NCI-H526 treated with DMSO at 0.1 percent for 48 hours (cell line): Measurements from ENCODE around the gene CLCN5.
A peak's percentile ranks its signal among the peaks of the same experiment; 100 is the strongest.

Source experiments
- DNase-seq: peaks from one replicate; lab custom pipeline; 2025; lab: John Stamatoyannopoulos, UW

CLCN5 gene

GRCh38 chrX:49922291-49923241 lies at the start of gene CLCN5:
Gene CLCN5, plus strand, starts transcription at chrX:49922596. Its CDS starts 2,703 bp downstream, at chrX:49925299.
- DNase-seq: peak; percentile 84

- peak; percentile 3 for DNase-seq
Measured at GRCh38 chrX:49876750-49877149, 45.6 kb upstream of the CLCN5 start.

- DNase-seq: no peak
Measured at GRCh38 chrX:49877397-49878101, 44.8 kb upstream of the CLCN5 start.

- no peak for DNase-seq
Measured at GRCh38 chrX:49878128-49878833, 44.1 kb upstream of the CLCN5 start.

GRCh38 chrX:49878834-49879655 lies 43.4 kb upstream of the CLCN5 start, which contains the start of gene USP27X:
Gene USP27X, plus strand, starts transcription at chrX:49879484. Its CDS starts 824 bp downstream, at chrX:49880308.
- peak; percentile 63 for DNase-seq

GRCh38 chrX:49879656-49880277 lies 42.6 kb upstream of the CLCN5 start:
- DNase-seq: no peak

- DNase-seq: no peak
Measured at GRCh38 chrX:49880668-49881067, 41.7 kb upstream of the CLCN5 start.

- peak; percentile 30 for DNase-seq
Measured at GRCh38 chrX:49884290-49884862, 38.0 kb upstream of the CLCN5 start.

GRCh38 chrX:49892542-49892941 lies 29.9 kb upstream of the CLCN5 start:
- DNase-seq: no peak

GRCh38 chrX:49896951-49897350 lies 25.4 kb upstream of the CLCN5 start:
- no peak for DNase-seq

- DNase-seq: no peak
Measured at GRCh38 chrX:49901048-49901447, 21.3 kb upstream of the CLCN5 start.

- DNase-seq: no peak
Measured at GRCh38 chrX:49910344-49910743, 12.1 kb upstream of the CLCN5 start.

GRCh38 chrX:49912086-49912485 lies 10.3 kb upstream of the CLCN5 start:
- no peak for DNase-seq

- no peak for DNase-seq
Measured at GRCh38 chrX:49912861-49913260, 9.5 kb upstream of the CLCN5 start.

GRCh38 chrX:49915361-49916222 lies 6.8 kb upstream of the CLCN5 start:
- DNase-seq: peak; percentile 19

- DNase-seq: no peak
Measured at GRCh38 chrX:49919617-49920016, 2.8 kb upstream of the CLCN5 start.

GRCh38 chrX:49921109-49921508 lies 1.3 kb upstream of the CLCN5 start:
- DNase-seq: no peak

- no peak for DNase-seq
Measured at GRCh38 chrX:49925176-49925575, 2.8 kb downstream of the CLCN5 start.

- no peak for DNase-seq
Measured at GRCh38 chrX:49930039-49930438, 7.6 kb downstream of the CLCN5 start.

- no peak for DNase-seq
Measured at GRCh38 chrX:49932791-49933190, 10.4 kb downstream of the CLCN5 start.
